ENCODE data around the gene GUCD1.

GUCD1 gene

GRCh38 chr22:24587251-24587650, 32.3 kb upstream of the GUCD1 start:
- DNase-seq (ENCODE audit: low read depth in 2 of 2) = no peak
- H3K4me3 ChIP-seq (replicated peaks in 1 of 2; ENCODE audit: low read depth in 2 of 2, low read length in 2 of 2) = no peak overlapping the region
- TF ChIP-seq CTCF (IDR thresholded peaks at IDR 0.05; ENCODE audit: low read depth, low read length) = no peak

GRCh38 chr22:24585927-24586546, 31.1 kb upstream of the GUCD1 start:
- no peak for TF ChIP-seq CTCF (IDR thresholded peaks at IDR 0.05; ENCODE audit: low read depth, low read length)
- DNase-seq (ENCODE audit: low read depth in 2 of 2) = no peak
- no peak overlapping the region for H3K4me3 ChIP-seq (replicated peaks in 1 of 2; ENCODE audit: low read depth in 2 of 2, low read length in 2 of 2)

- no peak for DNase-seq (ENCODE audit: low read depth in 2 of 2)
- H3K4me3 ChIP-seq (replicated peaks in 1 of 2; ENCODE audit: low read depth in 2 of 2, low read length in 2 of 2) = no peak overlapping the region
- no peak for TF ChIP-seq CTCF (IDR thresholded peaks at IDR 0.05; ENCODE audit: low read depth, low read length)
These were observed 30.5 kb upstream of the GUCD1 start for GRCh38 chr22:24585461-24585860.

GRCh38 chr22:24584871-24585411, 30.0 kb upstream of the GUCD1 start:
- H3K4me3 ChIP-seq (replicated peaks in 1 of 2; ENCODE audit: low read depth in 2 of 2, low read length in 2 of 2) = no peak overlapping the region
- DNase-seq (ENCODE audit: low read depth in 2 of 2) = no peak
- no peak for TF ChIP-seq CTCF (IDR thresholded peaks at IDR 0.05; ENCODE audit: low read depth, low read length)

DNA sequence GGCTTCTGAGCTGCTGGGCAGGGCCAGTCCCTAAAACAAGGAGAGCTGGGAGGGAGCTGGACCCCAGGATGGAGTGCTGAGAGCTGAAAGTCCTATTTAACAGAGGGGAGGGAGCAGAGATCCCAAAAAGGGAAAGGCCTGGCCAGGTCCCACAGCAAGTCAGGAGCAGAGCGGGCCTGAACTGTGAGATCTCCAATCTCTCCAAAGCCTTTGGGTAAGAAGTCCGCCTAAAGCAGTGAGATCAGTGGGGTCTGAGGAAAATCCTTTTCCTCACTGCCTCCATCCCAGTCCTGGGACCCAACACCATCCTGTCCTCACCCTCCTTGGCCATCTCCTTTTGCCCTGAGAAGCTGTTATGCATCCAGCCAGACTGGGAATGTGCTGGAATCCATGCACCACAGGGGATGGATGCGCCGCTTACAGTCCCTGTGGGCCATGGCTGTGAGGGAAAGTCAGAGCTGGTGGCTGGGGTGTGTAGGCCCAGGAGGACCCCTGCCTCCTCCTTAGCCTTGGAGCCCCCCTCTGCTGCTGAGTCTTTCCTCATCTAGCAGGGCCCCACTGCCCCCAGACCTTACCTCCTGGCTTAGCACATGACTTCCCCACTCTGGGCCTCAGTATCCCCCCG, 29.3 kb upstream of the GUCD1 start:
- TF ChIP-seq CTCF (IDR thresholded peaks at IDR 0.05; ENCODE audit: low read depth, low read length) = no peak
- H3K4me3 ChIP-seq (replicated peaks in 1 of 2; ENCODE audit: low read depth in 2 of 2, low read length in 2 of 2) = no peak overlapping the region
- no peak for DNase-seq (ENCODE audit: low read depth in 2 of 2)

GRCh38 chr22:24583221-24584165, 28.6 kb upstream of the GUCD1 start:
- no peak overlapping the region for H3K4me3 ChIP-seq (replicated peaks in 1 of 2; ENCODE audit: low read depth in 2 of 2, low read length in 2 of 2)
- peak; percentile 33 to 66 for DNase-seq (ENCODE audit: low read depth in 2 of 2)
- TF ChIP-seq CTCF (IDR thresholded peaks at IDR 0.05; ENCODE audit: low read depth, low read length) = no peak
